A549 (cell line): Measurements from ENCODE around the gene GRK3. TPM values are rescaled to one million over a fixed set of nuclear protein-coding genes. Genes with fewer than 3 reads are reported as not detected.

ENCODE experiments used
- ATAC-seq, 2 experiments: fragments of 200-7000 bp in 1 of 2; fragments of >200 bp in 1 of 2; cut with Nextera tagmentation in 1 of 2; cut with Tn5 transposase in 1 of 2; 3 replicates each; pipeline versions ENCODE4 v1.8.0 to v1.9.1; 2018 to 2020; ENCODE audit warnings: mild to moderate bottlenecking in 1 of 2, moderate library complexity in 1 of 2
- CTCF ChIA-PET: fragments of 300-600 bp; sonication (Branson Sonifier 250); formaldehyde crosslinking; extraction: SDS; loops from one replicate; lab custom pipeline; 2021; ENCODE audit warnings: antibody characterized with exemption, inconsistent platforms; lab: Yijun Ruan, JAX
- POLR2A ChIA-PET: fragments of 350-600 bp; formaldehyde crosslinking; extraction: SDS; loops from one replicate; lab custom pipeline; 2021; ENCODE audit warnings: antibody characterized with exemption, inconsistent platforms; lab: Yijun Ruan, JAX
- DNase-seq, 2 experiments: peaks; one replicate each; pipeline versions ENCODE4 v3.0.0 to v3.0.0-alpha.2; 2011 to 2016; ENCODE audit warnings: low read depth in 1 of 2, low spot score in 1 of 2
- FAIRE-seq: peaks from 2 replicates; lab custom pipeline; 2011; peaks lifted over from hg19 to GRCh38; lab: Jason Lieb, UNC
- H3K27ac ChIP-seq, 2 experiments: fragments of >200 bp; sonication (Bioruptor Twin); formaldehyde crosslinking; 3 replicates each; pipeline ENCODE4 v1.5.1; 2016 to 2017
- H3K4me1 ChIP-seq: fragments of >200 bp; sonication (Bioruptor Twin); formaldehyde crosslinking; 3 replicates; pipeline ENCODE4 v1.6.1; 2016
- H3K4me2 ChIP-seq: fragments of >200 bp; sonication (Bioruptor Twin); formaldehyde crosslinking; 3 replicates; pipeline ENCODE4 v1.6.1; 2016
- H3K4me3 ChIP-seq: fragments of >200 bp; sonication (Bioruptor Twin); formaldehyde crosslinking; 3 replicates; pipeline ENCODE4 v1.5.1; 2016
- H3K9me3 ChIP-seq: fragments of >200 bp; sonication (Bioruptor Twin); formaldehyde crosslinking; 3 replicates; pipeline ENCODE4 v1.6.1; 2016
- BCL3 ChIP-seq: fragments of >200 bp; sonication (Bioruptor Twin); formaldehyde crosslinking; IDR thresholded peaks from 3 replicates; pipeline ENCODE4 v1.6.1; 2016
- CBX2 ChIP-seq: fragments of 200-600 bp; sonication (generic); IDR thresholded peaks from 2 replicates; pipeline ENCODE4 v1.6.1; 2016; ENCODE audit warnings: low read depth, mild to moderate bottlenecking, borderline replicate concordance
- CEBPB ChIP-seq, 2 experiments: fragments of >200 bp in 1 of 2; sonication (Bioruptor Twin) in 1 of 2; formaldehyde crosslinking in 1 of 2; IDR thresholded peaks; 2 replicates each; pipeline ENCODE4 v1.6.1; 2012 to 2016
- CTCF ChIP-seq: fragments of >200 bp; sonication (Bioruptor Twin); formaldehyde crosslinking; IDR thresholded peaks from 3 replicates; pipeline ENCODE4 v1.5.1; 2016
- E2F6 ChIP-seq: IDR thresholded peaks from 2 replicates; pipeline ENCODE4 v1.6.1; 2012; ENCODE audit warnings: low read depth, borderline replicate concordance
- EP300 ChIP-seq, 2 experiments: fragments of >200 bp; sonication (Bioruptor Twin); formaldehyde crosslinking; IDR thresholded peaks; 2 replicates in 1 of 2; 3 replicates in 1 of 2; pipeline ENCODE4 v1.6.1; 2016 to 2017
- ESRRA ChIP-seq: fragments of 150-350 bp; IDR thresholded peaks from 2 replicates; pipeline ENCODE4 v1.6.1; 2014; ENCODE audit warnings: mild to moderate bottlenecking, low read length, borderline replicate concordance
- FOSL2 ChIP-seq, 2 experiments: fragments of 450-650 bp in 1 of 2; fragments of >200 bp in 1 of 2; sonication (Bioruptor Twin) in 1 of 2; formaldehyde crosslinking; IDR thresholded peaks; 2 replicates each; pipeline versions ENCODE4 v1.5.0 to v1.6.1; 2016 to 2020; ENCODE audit warnings: mild to moderate bottlenecking in 1 of 2, moderate library complexity in 1 of 2
- HMGXB4 ChIP-seq: fragments of 250-450 bp; sonication (Bioruptor Pico); IDR thresholded peaks from 2 replicates; pipeline ENCODE4 v1.5.0; 2021; ENCODE audit warnings: mild to moderate bottlenecking, moderate library complexity, borderline replicate concordance
- JUN ChIP-seq, 2 experiments: fragments of >200 bp; sonication (Bioruptor Twin); formaldehyde crosslinking; IDR thresholded peaks; 2 replicates in 1 of 2; 3 replicates in 1 of 2; pipeline ENCODE4 v1.6.1; 2016 to 2017
- JUNB ChIP-seq: fragments of >200 bp; sonication (Bioruptor Twin); formaldehyde crosslinking; IDR thresholded peaks from 2 replicates; pipeline ENCODE4 v1.6.1; 2016
- KDM1A ChIP-seq: fragments of 200-600 bp; sonication (generic); IDR thresholded peaks from 2 replicates; pipeline ENCODE4 v1.6.1; 2016; ENCODE audit warnings: low read depth, mild to moderate bottlenecking
- MAFK ChIP-seq: fragments of 450-650 bp; IDR thresholded peaks from 2 replicates; pipeline ENCODE4 v1.6.1; 2014; ENCODE audit not compliant: partially characterized antibody
- MYC ChIP-seq: IDR thresholded peaks from 2 replicates; pipeline ENCODE4 v1.6.1; 2012; ENCODE audit warnings: mild to moderate bottlenecking, inconsistent platforms, low read length, improper control_type of control experiment, borderline replicate concordance
- PBX3 ChIP-seq: IDR thresholded peaks from 2 replicates; pipeline ENCODE4 v1.6.1; 2012
- POLR2A ChIP-seq: IDR thresholded peaks from 2 replicates; pipeline ENCODE4 v1.6.1; 2012; ENCODE audit warnings: mild to moderate bottlenecking, low read length
- RARB ChIP-seq: fragments of 250-450 bp; sonication (Bioruptor Pico); IDR thresholded peaks from 2 replicates; pipeline ENCODE4 v1.8.0; 2021; ENCODE audit warnings: mild to moderate bottlenecking, moderate library complexity
- SMC3 ChIP-seq: fragments of >200 bp; sonication (Bioruptor Twin); formaldehyde crosslinking; IDR thresholded peaks from 3 replicates; pipeline ENCODE4 v1.6.1; 2018; ENCODE audit warnings: inconsistent platforms
- SREBF2 ChIP-seq: fragments of 450-650 bp; IDR thresholded peaks from 2 replicates; pipeline ENCODE4 v1.6.1; 2014; ENCODE audit warnings: mild to moderate bottlenecking, moderate library complexity
- TFCP2L1 ChIP-seq: fragments of 250-450 bp; sonication (Bioruptor Pico); IDR thresholded peaks from 2 replicates; pipeline ENCODE4 v1.5.0; 2021; ENCODE audit warnings: mild to moderate bottlenecking
- ZC3H11A ChIP-seq: fragments of 450-650 bp; IDR thresholded peaks from 2 replicates; pipeline ENCODE4 v1.6.1; 2014; ENCODE audit warnings: antibody characterized with exemption, mild to moderate bottlenecking
- ZSCAN20 ChIP-seq: fragments of 250-450 bp; sonication (Bioruptor Pico); IDR thresholded peaks from 2 replicates; pipeline ENCODE4 v1.8.0; 2022; ENCODE audit warnings: mild to moderate bottlenecking, moderate library complexity
- WGBS: methylation state at CpG from one replicate; pipeline ENCODE4 v1.1.6; 2017; ENCODE audit errors: missing lambda C conversion rate; 5-methylcytosine and 5-hydroxymethylcytosine counted together
- polyA plus RNA-seq, 4 experiments: library from polyadenylated mRNA; depleted of rRNA in 3 of 4; stranded (reverse); fragments of >200 nt; fragmentation: RNase III in 1 of 4; extraction: RNeasy Plus Mini Kit Qiagen cat#74134 plus additional on column Dnase treatment in 1 of 4; gene quantifications; 2 replicates in 3 of 4; 3 replicates in 1 of 4; pipeline ENCODE4 v1.2.3, GENCODE V29; 2011 to 2017

The GRK3 gene
- polyA plus RNA-seq, 2 of the 4 experiments (the other 2 are of a cell fraction) = 3.9 to 6.5 TPM

GRCh38 chr22:25758316-25758715 lies 193.8 kb downstream of the GRK3 start:
- FAIRE-seq = no peak
- Histone ChIP-seq H3K27ac (no peak overlapping the region; a peak in 1 of 6 replicates), H3K4me3 (no peak overlapping the region), H3K4me1 (peaks cover 16% of the 10 kb centered on the region; the same call in 2 of the 3 replicates)
- WGBS = 95% methylated on average over 8 of the region's 8 CpGs
- TF ChIP-seq TFCP2L1 (CRISPR knock-in tag) (no peak), BCL3 (no peak), HMGXB4 (CRISPR knock-in tag) (no peak), KDM1A (no peak), RARB (no peak), CEBPB (IDR thresholded peaks at IDR 0.05) (no peak), E2F6 (no peak), ESRRA (no peak), MYC (no peak), ZC3H11A (no peak), POLR2A (no peak), CTCF (no peak), FOSL2 (IDR thresholded peaks at IDR 0.05) (no peak), FOSL2 (CRISPR knock-in tag; IDR thresholded peaks at IDR 0.05) (no peak), PBX3 (no peak), SREBF2 (no peak), SMC3 (no peak)
- TF ChIP-seq, all 56 proteins: peak for 0
- ChIA-PET POLR2A (no interaction called here), CTCF (interaction anchor here (6.1 kb wide), 1 partner anchor 14 kb away, joined by 31 read pairs; no protein-coding TSS in a partner anchor)
- H3K9me3 ChIP-seq = no peaks in the 10 kb centered on the region
- ATAC-seq (no peak), DNase-seq (no peak)
- H3K4me2 ChIP-seq = no peak overlapping the region

GRCh38 chr22:25759825-25760231 lies 195.4 kb downstream of the GRK3 start:
- DNase-seq (peak; percentile 39 to 84), ATAC-seq (peak; percentile 85 to 90), FAIRE-seq (no peak)
- H3K4me2 ChIP-seq = peak overlapping the region; percentile 42; the same call in 2 of the 3 replicates
- 5% methylated on average over 5 of the region's 5 CpGs for WGBS
- no peaks in the 10 kb centered on the region for H3K9me3 ChIP-seq
- ChIA-PET POLR2A (interaction anchor here (0.6 kb wide), 1 partner anchor 28 kb away, joined by 5 read pairs; no protein-coding TSS in a partner anchor), CTCF (interaction anchor here (0.8 to 6.1 kb wide), 3 partner anchors 13 to 215 kb away, joined by 3 to 31 read pairs (median 3); no protein-coding TSS in a partner anchor)
- TF ChIP-seq ZSCAN20 (CRISPR knock-in tag) = no peak
- TF ChIP-seq MAFK = peak; percentile 58
- 0 out of 2 replicates have a peak, but pooled peaks have one; percentile 11 for TF ChIP-seq JUNB
- TF ChIP-seq FOSL2 (IDR thresholded peaks at IDR 0.05) = no peak
- TF ChIP-seq FOSL2 (CRISPR knock-in tag; IDR thresholded peaks at IDR 0.05) = peak; percentile 69
- TF ChIP-seq JUN (IDR thresholded peaks at IDR 0.05) = 0 out of 5 replicates have a peak, but pooled peaks of 1 of the 2 experiments have one; percentile 20
- no peak for TF ChIP-seq CBX2
- 0 out of 5 replicates have a peak, but pooled peaks of 1 of the 2 experiments have one; percentile 21 for TF ChIP-seq EP300 (IDR thresholded peaks at IDR 0.05)
- peaks cover 12% of the 10 kb centered on the region; the same call in 2 of the 3 replicates for H3K4me1 ChIP-seq
- H3K27ac ChIP-seq = peak overlapping the region; percentile 47 to 61; a peak in 5 of 6 replicates
- no peak overlapping the region for H3K4me3 ChIP-seq
